Measurements from ENCODE around the gene MINK1.
"Not testable (repeated sequence)": the region's sequence is repeated elsewhere in the genome, so short reads cannot be mapped to it uniquely, and the experiment has no call there.

Gene MINK1

GRCh38 chr17:4850246-4850645 is 17.1 kb downstream of the MINK1 start:
- DNase-seq: no peak

GRCh38 chr17:4851084-4851483 is 17.9 kb downstream of the MINK1 start:
- DNase-seq: no peak

GRCh38 chr17:4852567-4853207 is 19.5 kb downstream of the MINK1 start:
- DNase-seq: peak; percentile 25

GRCh38 chr17:4853208-4853671 is 20.1 kb downstream of the MINK1 start:
- no peak for DNase-seq

DNA sequence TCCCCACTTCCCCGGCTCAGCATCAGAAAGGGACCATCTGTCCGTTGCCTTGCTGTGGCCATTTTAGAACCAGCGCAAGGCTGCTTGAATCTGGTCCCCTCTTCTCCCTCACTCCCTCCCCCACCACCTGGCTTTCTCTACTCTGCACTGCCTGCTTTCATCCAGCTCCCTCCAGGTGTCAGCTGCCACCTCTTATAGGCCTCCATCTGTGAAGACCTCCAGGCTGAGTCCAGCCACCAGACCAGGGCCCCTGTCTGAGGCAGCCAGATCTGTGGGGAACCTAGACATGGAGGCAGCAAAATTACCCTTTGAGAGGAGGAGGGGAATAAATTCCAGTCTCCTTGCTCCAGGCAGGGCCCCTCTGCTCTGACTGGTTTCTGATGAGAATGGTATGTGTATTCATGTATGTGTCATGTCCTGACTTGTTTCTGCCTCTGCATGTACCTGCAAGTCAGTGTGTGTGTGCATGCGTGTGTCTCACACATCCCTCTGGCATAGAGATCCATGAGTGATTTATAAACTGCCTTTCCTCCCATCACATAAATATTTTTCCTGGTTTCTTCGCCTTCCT is 21.1 kb downstream of the MINK1 start:
- DNase-seq: peak; percentile 83

DNA sequence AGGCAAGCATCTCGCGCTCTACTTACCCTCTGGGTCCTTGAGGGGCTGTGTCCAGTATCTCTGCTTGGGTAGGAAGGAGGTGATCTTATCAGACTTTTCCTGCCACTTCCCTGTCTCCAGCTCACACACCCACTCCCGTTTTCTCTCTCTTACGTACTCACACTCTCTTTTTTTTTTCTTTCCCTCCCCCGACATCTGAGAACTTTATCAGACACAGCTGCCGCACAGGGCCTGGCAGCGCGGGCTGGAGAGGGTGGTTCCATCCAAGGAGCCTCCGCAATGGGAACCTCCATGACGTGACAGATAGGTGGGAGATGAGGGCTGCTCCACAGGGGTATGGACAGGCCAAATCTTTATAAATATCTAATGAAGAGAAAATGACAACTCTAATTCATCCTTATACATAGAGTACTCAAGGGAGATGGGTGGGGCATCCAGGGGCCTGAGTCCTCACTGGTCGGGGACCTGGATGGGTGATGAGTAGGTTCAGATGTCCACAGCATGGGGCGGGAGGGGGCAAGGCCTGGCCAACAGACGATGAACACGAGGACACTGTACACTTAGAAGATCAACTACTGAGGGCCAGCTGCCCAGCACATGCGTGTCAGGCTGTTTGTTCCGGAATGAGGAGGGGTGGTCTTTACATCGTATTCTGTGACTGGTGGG is 23.3 kb downstream of the MINK1 start:
- no peak for DNase-seq

DNA sequence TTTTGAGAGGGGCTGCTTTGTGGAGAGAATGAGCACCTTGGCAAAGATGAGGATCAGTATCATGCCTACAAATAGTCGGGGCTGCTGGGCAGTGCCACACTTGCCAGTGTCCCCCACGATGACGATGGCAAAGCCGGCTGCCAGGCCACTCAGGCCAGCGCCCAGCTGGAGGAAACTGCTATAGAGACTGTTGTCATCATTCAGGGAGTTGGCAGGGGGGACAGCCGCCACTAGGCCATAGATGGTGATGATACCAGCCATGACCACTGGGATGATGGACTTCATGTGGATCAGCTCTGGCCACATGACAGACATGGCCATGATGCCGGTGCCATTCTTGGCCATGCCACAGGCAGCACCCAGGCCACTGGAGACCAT is 23.8 kb downstream of the MINK1 start:
- no peak for DNase-seq

DNA sequence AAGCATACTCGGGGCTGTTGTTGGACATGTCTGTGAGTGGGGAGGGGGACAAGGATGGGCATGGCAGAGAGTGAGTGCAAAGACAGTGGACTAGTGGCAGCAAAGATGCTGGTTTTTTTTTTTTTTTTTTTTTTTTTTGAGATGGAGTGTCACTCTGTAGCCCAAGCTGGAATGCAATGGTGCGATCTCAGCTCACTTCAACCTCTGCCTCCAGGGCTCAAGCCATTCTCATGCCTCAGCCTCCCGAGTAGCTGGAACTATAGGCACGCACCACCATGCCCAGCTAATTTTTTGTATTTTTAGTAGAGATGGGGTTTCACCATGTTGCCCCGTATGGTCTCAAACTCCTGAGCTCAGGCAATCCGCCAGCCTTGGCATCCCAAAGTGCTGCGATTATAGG is 24.2 kb downstream of the MINK1 start:
- DNase-seq: not testable (repeated sequence)

DNA sequence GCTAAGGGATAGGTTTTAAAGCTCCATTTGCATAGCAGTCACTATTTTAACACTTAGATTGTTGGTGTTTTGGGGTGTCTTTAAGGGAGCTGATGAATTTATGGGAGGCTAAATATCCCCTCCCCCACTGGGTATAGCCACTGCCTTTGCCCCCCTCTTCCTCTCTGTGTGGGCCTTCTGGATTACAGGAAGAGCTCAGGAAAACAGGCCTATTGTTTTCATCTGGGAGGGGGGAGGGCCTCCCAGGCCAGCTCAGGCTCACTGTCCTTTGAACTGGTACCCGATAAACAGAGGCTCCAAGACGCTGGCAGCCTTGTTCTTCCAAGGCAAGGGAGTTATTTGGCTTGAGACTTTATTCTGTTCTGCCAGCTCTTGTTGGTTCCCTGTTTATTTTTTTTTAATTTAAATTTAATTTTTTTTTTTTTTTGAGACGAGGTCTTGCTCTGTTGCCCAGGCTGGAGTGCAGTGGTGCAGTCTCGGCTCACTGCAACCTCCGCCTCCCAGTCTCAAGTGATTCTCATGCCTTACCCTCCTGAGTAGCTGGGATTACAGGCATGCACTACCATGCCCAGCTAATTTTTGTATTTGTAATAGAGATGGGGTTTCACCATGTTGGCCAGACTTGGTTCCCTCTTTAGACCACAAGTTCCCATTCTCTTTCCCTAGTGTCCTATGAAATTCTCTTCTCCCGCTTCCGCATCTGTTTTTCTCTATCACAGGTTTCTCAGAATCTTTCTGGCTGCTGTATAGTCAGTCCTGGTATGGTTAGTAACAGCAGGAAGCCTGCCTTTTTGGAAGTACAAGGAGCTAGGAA is 25.1 kb downstream of the MINK1 start:
- no peak for DNase-seq

GRCh38 chr17:4858882-4859260 is 25.7 kb downstream of the MINK1 start:
- DNase-seq: no peak

- DNase-seq: no peak
Observed at GRCh38 chr17:4859816-4860625, 26.9 kb downstream of the MINK1 start.

- no peak for DNase-seq
Observed at GRCh38 chr17:4860651-4861050, 27.5 kb downstream of the MINK1 start.

DNA sequence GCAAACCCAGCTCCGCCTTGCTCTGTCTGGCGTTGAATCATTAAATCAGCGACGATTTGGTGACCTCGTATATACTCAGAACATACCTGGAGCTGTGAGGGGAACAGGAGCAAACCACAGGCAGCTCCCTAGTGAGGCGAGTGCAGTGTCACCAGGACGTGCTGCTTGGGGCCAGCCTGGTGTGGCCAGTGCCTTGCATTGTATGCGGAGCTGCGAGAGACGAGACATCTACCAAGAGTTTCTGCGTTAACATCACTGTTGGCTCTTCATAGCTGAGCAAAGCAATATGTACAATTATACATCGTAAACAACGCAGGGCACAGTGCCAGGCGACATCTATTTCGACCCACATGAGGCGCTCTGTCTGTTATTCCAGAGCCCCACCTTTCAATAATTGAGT is 27.9 kb downstream of the MINK1 start:
- no peak for DNase-seq

DNA sequence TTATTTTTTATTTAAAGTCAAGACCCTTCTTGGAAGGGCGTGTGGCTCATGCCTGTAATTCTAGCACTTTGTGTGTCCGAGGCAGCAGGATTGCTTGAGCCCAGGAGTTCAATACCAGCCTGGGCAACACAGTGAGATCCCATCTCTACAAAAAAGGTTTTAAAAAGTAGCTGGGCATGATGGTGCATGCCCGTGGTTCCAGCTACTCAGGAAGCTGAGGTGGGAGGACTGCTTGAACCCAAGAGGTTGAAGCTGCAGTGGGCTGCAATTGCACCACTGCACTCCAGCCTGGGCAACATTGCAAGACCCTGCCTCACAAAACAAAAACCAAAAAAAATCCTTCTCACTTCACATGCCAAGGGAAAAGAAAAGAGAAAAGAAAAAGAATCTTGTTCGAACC is 29.6 kb downstream of the MINK1 start:
- no peak for DNase-seq

- DNase-seq: no peak
Observed at GRCh38 chr17:4863321-4863720, 30.2 kb downstream of the MINK1 start.

DNA sequence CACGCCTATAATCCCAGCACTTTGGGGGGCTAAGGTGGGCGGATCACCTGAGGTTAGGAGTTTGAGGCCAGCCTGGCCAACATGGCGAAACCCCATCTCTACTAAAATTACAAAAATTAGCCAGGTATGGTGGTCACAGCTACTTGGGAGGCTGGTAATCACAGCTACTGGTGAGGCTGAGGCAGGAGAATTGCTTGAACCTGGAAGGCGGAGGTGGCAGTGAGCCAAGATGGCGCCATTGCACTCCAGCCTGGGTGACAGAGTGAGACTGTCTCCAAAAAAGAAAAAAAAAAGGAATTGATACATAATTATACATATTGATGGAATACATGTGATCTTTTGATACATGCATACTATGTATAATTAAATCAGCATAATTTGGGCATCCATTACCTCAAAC is 34.4 kb downstream of the MINK1 start:
- not testable (repeated sequence) for DNase-seq

GRCh38 chr17:4869058-4869998 is 36.2 kb downstream of the MINK1 start:
- not testable (repeated sequence) for DNase-seq

DNA sequence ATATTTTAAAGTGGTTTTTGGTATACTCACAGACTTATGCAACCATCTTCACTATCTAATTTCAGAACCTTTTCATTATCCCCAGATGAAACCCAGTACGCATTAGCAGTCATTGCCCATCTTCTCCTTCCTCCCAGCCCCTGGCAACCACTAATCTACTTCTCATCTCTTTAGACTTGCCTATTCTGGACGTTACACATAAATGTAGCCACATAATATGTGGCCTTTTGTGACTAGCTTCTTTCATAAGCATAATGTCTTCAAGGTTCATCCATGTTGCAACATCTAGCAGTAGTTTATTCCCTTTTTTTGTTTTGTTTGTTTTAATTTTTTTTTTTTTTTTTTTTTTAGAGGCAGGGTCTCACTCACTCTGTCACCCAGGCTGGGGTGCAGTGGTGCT is 37.7 kb downstream of the MINK1 start:
- DNase-seq: no peak

DNA sequence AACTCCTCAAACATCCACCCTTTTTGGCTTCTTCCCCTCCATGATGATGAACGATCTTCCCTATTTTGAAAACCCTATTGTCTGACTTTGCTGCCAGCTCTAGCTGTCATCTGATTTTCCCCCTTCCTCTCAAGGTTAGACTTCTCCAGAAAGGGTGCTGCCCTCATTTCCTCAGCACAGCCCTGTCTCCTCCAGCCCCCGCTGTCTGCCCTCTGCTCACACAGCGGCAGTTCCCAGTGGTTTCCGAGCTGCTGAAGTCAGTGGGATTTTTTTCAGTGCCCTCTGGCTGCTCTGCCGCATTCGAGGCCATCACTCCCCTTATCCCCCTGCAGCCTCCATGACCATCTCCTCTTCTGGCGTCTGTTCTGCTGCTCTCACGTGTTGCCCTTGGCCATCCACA is 39.6 kb downstream of the MINK1 start:
- DNase-seq: no peak

GRCh38 chr17:4877089-4877488 is 43.9 kb downstream of the MINK1 start:
- DNase-seq: no peak

DNA sequence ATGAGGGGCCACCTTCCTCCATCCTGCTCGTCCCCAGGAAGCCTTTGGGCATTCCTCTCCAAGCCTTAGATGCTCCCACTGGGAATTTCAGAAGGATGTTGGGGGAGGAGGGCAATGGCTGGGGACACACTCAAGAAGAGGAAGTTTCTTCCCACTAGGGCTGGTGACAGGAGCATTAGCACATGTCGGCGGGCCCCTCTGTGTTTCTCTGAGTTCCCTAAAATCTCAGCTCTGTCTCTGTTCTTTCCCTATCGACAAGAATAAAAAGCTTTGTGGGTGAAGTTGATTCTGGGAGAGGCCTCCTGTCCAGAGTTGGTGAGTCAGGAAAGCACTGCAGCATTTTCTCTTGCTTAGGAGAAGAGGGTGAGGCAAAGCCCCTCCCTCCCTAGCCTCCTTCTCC is 46.5 kb downstream of the MINK1 start:
- no peak for DNase-seq

- DNase-seq: no peak
Observed at GRCh38 chr17:4880857-4881256, 47.7 kb downstream of the MINK1 start.

Measured in NCI-H2171 (cell line).